HCT116 (cell line): ENCODE results near the gene SP9. TPM values are rescaled to one million over a fixed set of nuclear protein-coding genes. Genes with fewer than 3 reads are reported as not detected.

Source experiments
- ATAC-seq: fragments of 200-7000 bp; cut with Tn5 transposase; 2 replicates; pipeline ENCODE4 v1.9.1; 2020; ENCODE audit warnings: mild to moderate bottlenecking, moderate library complexity
- BruUV-seq: library from RNA; stranded (reverse); fragments of 400-500 nt; replicated peaks from 2 replicates; lab custom pipeline; 2021; lab: Mats Ljungman, UMichigan
- CTCF ChIA-PET: fragments of 300-600 bp; sonication (Branson Sonifier 250); formaldehyde crosslinking; loops from one replicate; lab custom pipeline; 2021; ENCODE audit warnings: antibody characterized with exemption; lab: Charles Lee
- POLR2A ChIA-PET: fragments of 300-600, 350-600 bp; sonication (Branson Sonifier 250); formaldehyde crosslinking; loops from one replicate; lab custom pipeline; 2021; ENCODE audit warnings: antibody characterized with exemption; lab: Charles Lee
- RAD21 ChIA-PET, 2 experiments: fragments of 300-600 bp; sonication (Branson Sonifier 250); formaldehyde crosslinking; loops; one replicate each; lab custom pipeline; 2023; ENCODE audit warnings: low total read pairs in 2 of 2; ENCODE audit not compliant: uncharacterized antibody in 2 of 2, unreplicated experiment in 2 of 2, low non-redundant PET in 1 of 2; lab: Charles Lee
- DNase-seq: peaks from one replicate; pipeline ENCODE4 v3.0.0-alpha.2; 2010; ENCODE audit warnings: low read depth, low spot score
- H2AFZ ChIP-seq: fragments of 200-600 bp; shearing (Covaris generic), sonication (generic); 2 replicates; pipeline ENCODE4 v1.6.1; 2017; ENCODE audit warnings: low read depth, mixed run types, mixed read lengths, antibody characterized with exemption, low read length; ENCODE audit not compliant: poor library complexity, severe bottlenecking
- H3K27ac ChIP-seq: 2 replicates; pipeline ENCODE4 v1.5.1; 2012; ENCODE audit warnings: low read depth, low read length
- H3K27me3 ChIP-seq: fragments of 200-600 bp; sonication (generic); 2 replicates; pipeline ENCODE4 v1.6.1; 2016; ENCODE audit warnings: mixed run types, low read length, mixed read lengths; ENCODE audit not compliant: insufficient read depth
- H3K36me3 ChIP-seq, 2 experiments: fragments of 200-500 bp in 1 of 2; fragments of 200-600 bp in 1 of 2; sonication (Bioruptor generic) in 1 of 2; sonication (generic) in 1 of 2; 2 replicates each; pipeline versions ENCODE4 v1.5.1 to v1.6.1; 2014 to 2016; ENCODE audit warnings: low read length in 2 of 2, inconsistent platforms in 1 of 2, mixed read lengths in 1 of 2, mixed run types in 1 of 2; ENCODE audit not compliant: insufficient read depth in 2 of 2, control insufficient read depth in 1 of 2
- H3K4me1 ChIP-seq, 2 experiments: fragments of 200-600 bp in 1 of 2; sonication (generic) in 1 of 2; 2 replicates each; pipeline versions ENCODE4 v1.5.1 to v1.6.1; 2012 to 2017; ENCODE audit warnings: low read length in 2 of 2, inconsistent platforms in 1 of 2, mild to moderate bottlenecking in 1 of 2, mixed read lengths in 1 of 2, mixed run types in 1 of 2, moderate library complexity in 1 of 2; ENCODE audit not compliant: insufficient read depth in 2 of 2, control insufficient read depth in 1 of 2
- H3K4me2 ChIP-seq: fragments of 200-600 bp; sonication (generic); 2 replicates; pipeline ENCODE4 v1.6.1; 2017; ENCODE audit warnings: mixed run types, low read length, mixed read lengths
- H3K4me3 ChIP-seq, 2 experiments: fragments of 200-600 bp in 1 of 2; sonication (generic) in 1 of 2; replicated peaks in 1 of 2; 2 replicates each; pipeline ENCODE4 v1.5.1; 2011 to 2016; ENCODE audit warnings: low read length in 2 of 2, control low read depth in 1 of 2, low read depth in 1 of 2, mild to moderate bottlenecking in 1 of 2, mixed read lengths in 1 of 2, mixed run types in 1 of 2
- H3K79me2 ChIP-seq: fragments of 200-600 bp; sonication (generic); 2 replicates; pipeline ENCODE4 v1.6.1; 2017; ENCODE audit warnings: mild to moderate bottlenecking, mixed run types, low read length, moderate library complexity, mixed read lengths; ENCODE audit not compliant: insufficient read depth
- H3K9ac ChIP-seq: fragments of 200-600 bp; sonication (generic); 2 replicates; pipeline ENCODE4 v1.6.1; 2016; ENCODE audit warnings: low read length, mixed read lengths
- H3K9me2 ChIP-seq: fragments of 200-600 bp; sonication (generic), shearing (Covaris generic); 2 replicates; pipeline ENCODE4 v1.6.1; 2017; ENCODE audit warnings: mixed run types, mild to moderate bottlenecking, moderate library complexity; ENCODE audit not compliant: insufficient read depth
- H3K9me3 ChIP-seq, 2 experiments: fragments of 200-500 bp in 1 of 2; fragments of 200-600 bp in 1 of 2; sonication (Bioruptor generic) in 1 of 2; sonication (generic) in 1 of 2; 2 replicates each; pipeline ENCODE4 v1.6.1; 2014 to 2017; ENCODE audit warnings: low read length in 2 of 2, mixed read lengths in 2 of 2, inconsistent platforms in 1 of 2, low read depth in 1 of 2, mild to moderate bottlenecking in 1 of 2, mixed run types in 1 of 2, moderate library complexity in 1 of 2; ENCODE audit not compliant: control insufficient read depth in 1 of 2, insufficient read depth in 1 of 2
- H4K20me1 ChIP-seq: fragments of 200-600 bp; sonication (generic), shearing (Covaris generic); 2 replicates; pipeline ENCODE4 v1.6.1; 2017; ENCODE audit warnings: mixed run types, mild to moderate bottlenecking, moderate library complexity; ENCODE audit not compliant: insufficient read depth
- CEBPB ChIP-seq: IDR thresholded peaks from 2 replicates; pipeline ENCODE4 v1.6.1; 2012; ENCODE audit warnings: low read depth
- EGR1 ChIP-seq: IDR thresholded peaks from 2 replicates; pipeline ENCODE4 v1.6.1; 2012; ENCODE audit warnings: low read depth
- FOSL1 ChIP-seq: IDR thresholded peaks from 2 replicates; pipeline ENCODE4 v1.6.1; 2012; ENCODE audit warnings: low read depth
- JUND ChIP-seq: IDR thresholded peaks from 2 replicates; pipeline ENCODE4 v1.6.1; 2012
- POLR2AphosphoS5 ChIP-seq: IDR thresholded peaks from 2 replicates; pipeline ENCODE4 v1.6.1; 2011; ENCODE audit warnings: mild to moderate bottlenecking, low read depth, low read length, moderate library complexity
- SIN3A ChIP-seq: IDR thresholded peaks from 2 replicates; pipeline ENCODE4 v1.6.1; 2012; ENCODE audit warnings: low read depth
- SP1 ChIP-seq: IDR thresholded peaks from 2 replicates; pipeline ENCODE4 v1.6.1; 2012; ENCODE audit warnings: low read depth
- SRF ChIP-seq: IDR thresholded peaks from 2 replicates; pipeline ENCODE4 v1.6.1; 2012; ENCODE audit warnings: low read depth
- TCF7L2 ChIP-seq: IDR thresholded peaks from 2 replicates; pipeline ENCODE4 v1.7.0; 2011; ENCODE audit warnings: borderline replicate concordance, inconsistent platforms; ENCODE audit not compliant: insufficient read depth, insufficient read length; ENCODE audit errors: extremely low read depth
- YY1 ChIP-seq: IDR thresholded peaks from 2 replicates; pipeline ENCODE4 v1.6.1; 2011; ENCODE audit warnings: low read length, low read depth, moderate library complexity, mild to moderate bottlenecking; ENCODE audit not compliant: insufficient replicate concordance; ENCODE audit errors: extremely low read depth
- ZFX ChIP-seq: fragments of 450-650 bp; IDR thresholded peaks from 2 replicates; pipeline ENCODE4 v1.6.1; 2017
- ZNF274 ChIP-seq: fragments of 200-500 bp; sonication (Bioruptor generic); IDR thresholded peaks from 2 replicates; pipeline ENCODE4 v1.6.1; 2014; ENCODE audit warnings: mild to moderate bottlenecking, low read depth, low read length, inconsistent platforms
- intact Hi-C: fragments of 100-400 bp; cut with micrococcal nuclease; formaldehyde crosslinking; loops from 2 replicates; pipeline ENCODE4 v1.10.0; 2022
- total RNA-seq: library from RNA; stranded (reverse); gene quantifications from one replicate; pipeline ENCODE4 v1.2.1, GENCODE V29; 2021; ENCODE audit not compliant: unreplicated experiment
- TF ChIP-seq, protein P1 (sequence below): IDR thresholded peaks from 2 replicates; pipeline ENCODE4 v1.6.1; 2011; ENCODE audit warnings: mild to moderate bottlenecking, low read length, moderate library complexity; ENCODE audit not compliant: insufficient replicate concordance; ENCODE audit errors: extremely low read depth
- TF ChIP-seq, protein P2 (sequence below): IDR thresholded peaks from 2 replicates; pipeline ENCODE4 v1.6.1; 2012
- TF ChIP-seq, protein P3 (sequence below): IDR thresholded peaks from 2 replicates; pipeline ENCODE4 v1.6.1; 2012
- TF ChIP-seq, protein P4 (sequence below), 3 experiments: fragments of 200-600 bp in 1 of 3; sonication (generic) in 1 of 3; IDR thresholded peaks in 2 of 3; conservative IDR thresholded peaks in 1 of 3; 2 replicates each; pipeline ENCODE4 v1.5.1; 2012 to 2017; ENCODE audit warnings: low read depth in 2 of 3, low read length in 2 of 3, antibody characterized with exemption in 1 of 3, borderline replicate concordance in 1 of 3, control low read depth in 1 of 3, mild to moderate bottlenecking in 1 of 3, mixed read lengths in 1 of 3, mixed run types in 1 of 3, moderate library complexity in 1 of 3; ENCODE audit not compliant: insufficient read depth in 1 of 3

SP9 gene
- total RNA-seq, 1 experiment from 2014 or later, result 0.69 TPM

DNA sequence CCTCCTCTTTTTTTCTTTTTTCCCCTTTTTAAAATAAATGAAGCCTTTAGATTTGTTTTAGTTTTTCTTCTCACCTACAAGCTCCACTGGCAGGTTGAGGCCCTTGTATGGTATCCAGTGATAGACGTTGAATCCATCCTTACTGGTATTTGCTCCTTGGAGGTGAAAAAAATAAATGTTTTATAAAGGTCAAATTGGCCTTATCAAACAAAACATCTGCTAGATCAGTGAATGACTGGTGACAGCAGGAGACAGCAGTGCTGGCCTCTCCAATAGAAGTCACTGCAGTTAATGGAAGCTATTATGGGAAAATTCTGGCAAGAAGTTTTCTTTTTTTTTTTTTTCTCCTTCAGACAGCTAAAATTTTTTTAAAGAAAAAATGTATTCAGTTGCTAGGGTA, 12.6 kb upstream of the SP9 start:
- Histone ChIP-seq H3K4me2 (no peak overlapping the region), H3K4me1 (no peaks in the 10 kb centered on the region), H3K9ac (no peak overlapping the region), H3K27ac (no peak overlapping the region), H3K9me2 (no peaks in the 10 kb centered on the region), H3K36me3 (no peaks in the 10 kb centered on the region), H2AFZ (no peak overlapping the region), H3K79me2 (no peaks in the 10 kb centered on the region), H3K27me3 (no peaks in the 10 kb centered on the region), H3K4me3 (no peak overlapping the region), H4K20me1 (no peaks in the 10 kb centered on the region), H3K9me3 (no peaks in the 10 kb centered on the region)
- intact Hi-C loops, result no loop called here
- ChIA-PET POLR2A (no interaction called here), CTCF (no interaction called here), RAD21 (no interaction called here)
- DNase-seq, result no peak
- no TSS peak for BruUV-seq
- ATAC-seq, result no peak
- TF ChIP-seq SIN3A (no peak), FOSL1 (no peak), SRF (no peak), ZNF274 (no peak), TCF7L2 (no peak), POLR2AphosphoS5 (no peak), CEBPB (no peak), EGR1 (no peak), SP1 (no peak), YY1 (no peak), ZFX (no peak), JUND (no peak)
- TF ChIP-seq, protein P1, sequence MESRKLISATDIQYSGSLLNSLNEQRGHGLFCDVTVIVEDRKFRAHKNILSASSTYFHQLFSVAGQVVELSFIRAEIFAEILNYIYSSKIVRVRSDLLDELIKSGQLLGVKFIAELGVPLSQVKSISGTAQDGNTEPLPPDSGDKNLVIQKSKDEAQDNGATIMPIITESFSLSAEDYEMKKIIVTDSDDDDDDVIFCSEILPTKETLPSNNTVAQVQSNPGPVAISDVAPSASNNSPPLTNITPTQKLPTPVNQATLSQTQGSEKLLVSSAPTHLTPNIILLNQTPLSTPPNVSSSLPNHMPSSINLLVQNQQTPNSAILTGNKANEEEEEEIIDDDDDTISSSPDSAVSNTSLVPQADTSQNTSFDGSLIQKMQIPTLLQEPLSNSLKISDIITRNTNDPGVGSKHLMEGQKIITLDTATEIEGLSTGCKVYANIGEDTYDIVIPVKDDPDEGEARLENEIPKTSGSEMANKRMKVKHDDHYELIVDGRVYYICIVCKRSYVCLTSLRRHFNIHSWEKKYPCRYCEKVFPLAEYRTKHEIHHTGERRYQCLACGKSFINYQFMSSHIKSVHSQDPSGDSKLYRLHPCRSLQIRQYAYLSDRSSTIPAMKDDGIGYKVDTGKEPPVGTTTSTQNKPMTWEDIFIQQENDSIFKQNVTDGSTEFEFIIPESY, result no peak
- TF ChIP-seq, protein P2, sequence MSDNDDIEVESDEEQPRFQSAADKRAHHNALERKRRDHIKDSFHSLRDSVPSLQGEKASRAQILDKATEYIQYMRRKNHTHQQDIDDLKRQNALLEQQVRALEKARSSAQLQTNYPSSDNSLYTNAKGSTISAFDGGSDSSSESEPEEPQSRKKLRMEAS, result no peak
- TF ChIP-seq, protein P3, sequence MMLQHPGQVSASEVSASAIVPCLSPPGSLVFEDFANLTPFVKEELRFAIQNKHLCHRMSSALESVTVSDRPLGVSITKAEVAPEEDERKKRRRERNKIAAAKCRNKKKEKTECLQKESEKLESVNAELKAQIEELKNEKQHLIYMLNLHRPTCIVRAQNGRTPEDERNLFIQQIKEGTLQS, result no peak
- TF ChIP-seq, protein P4, sequence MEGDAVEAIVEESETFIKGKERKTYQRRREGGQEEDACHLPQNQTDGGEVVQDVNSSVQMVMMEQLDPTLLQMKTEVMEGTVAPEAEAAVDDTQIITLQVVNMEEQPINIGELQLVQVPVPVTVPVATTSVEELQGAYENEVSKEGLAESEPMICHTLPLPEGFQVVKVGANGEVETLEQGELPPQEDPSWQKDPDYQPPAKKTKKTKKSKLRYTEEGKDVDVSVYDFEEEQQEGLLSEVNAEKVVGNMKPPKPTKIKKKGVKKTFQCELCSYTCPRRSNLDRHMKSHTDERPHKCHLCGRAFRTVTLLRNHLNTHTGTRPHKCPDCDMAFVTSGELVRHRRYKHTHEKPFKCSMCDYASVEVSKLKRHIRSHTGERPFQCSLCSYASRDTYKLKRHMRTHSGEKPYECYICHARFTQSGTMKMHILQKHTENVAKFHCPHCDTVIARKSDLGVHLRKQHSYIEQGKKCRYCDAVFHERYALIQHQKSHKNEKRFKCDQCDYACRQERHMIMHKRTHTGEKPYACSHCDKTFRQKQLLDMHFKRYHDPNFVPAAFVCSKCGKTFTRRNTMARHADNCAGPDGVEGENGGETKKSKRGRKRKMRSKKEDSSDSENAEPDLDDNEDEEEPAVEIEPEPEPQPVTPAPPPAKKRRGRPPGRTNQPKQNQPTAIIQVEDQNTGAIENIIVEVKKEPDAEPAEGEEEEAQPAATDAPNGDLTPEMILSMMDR (IDR thresholded peaks at IDR 0.05 in 2 of 3, conservative IDR thresholded peaks at IDR 0.05 in 1 of 3; ENCODE audit: borderline replicate concordance in 1 of 3, insufficient read depth in 1 of 3, low read depth in 2 of 3, low read length in 2 of 3), result no peak
